ENCODE results near the gene DLX5. TPM values are rescaled to one million over a fixed set of nuclear protein-coding genes. Genes with fewer than 3 reads are reported as not detected.

DLX5 gene
- total RNA-seq, 1 experiment from 2014 or later: not detected

- ChIA-PET POLR2A (no interaction called here), CTCF (no interaction called here)
- H3K36me3 ChIP-seq (ENCODE audit: control insufficient read depth, insufficient read depth, low read length): no peaks in the 10 kb centered on the region
- intact Hi-C loops (cut with micrococcal nuclease; ENCODE audit: unreplicated experiment): no loop called here
- ATAC-seq (no peak), DNase-seq (ENCODE audit: low read depth, low spot score) (no peak)
- H3K4me1 ChIP-seq (ENCODE audit: control insufficient read depth, insufficient read depth, low read length): no peaks in the 10 kb centered on the region
- H3K27ac ChIP-seq (ENCODE audit: low read length): no peak overlapping the region
- H3K27me3 ChIP-seq (ENCODE audit: control insufficient read depth, insufficient read depth, low read length): no peaks in the 10 kb centered on the region; the same call in 1 of the 2 replicates
- in situ Hi-C loops (cut with HindIII; ENCODE audit: low pct_unique_long_range_greater_than_20kb, low sequenced_read_pairs): no loop called here
- TF ChIP-seq CTCF (IDR thresholded peaks at IDR 0.05): no peak
- TF ChIP-seq, protein P1, sequence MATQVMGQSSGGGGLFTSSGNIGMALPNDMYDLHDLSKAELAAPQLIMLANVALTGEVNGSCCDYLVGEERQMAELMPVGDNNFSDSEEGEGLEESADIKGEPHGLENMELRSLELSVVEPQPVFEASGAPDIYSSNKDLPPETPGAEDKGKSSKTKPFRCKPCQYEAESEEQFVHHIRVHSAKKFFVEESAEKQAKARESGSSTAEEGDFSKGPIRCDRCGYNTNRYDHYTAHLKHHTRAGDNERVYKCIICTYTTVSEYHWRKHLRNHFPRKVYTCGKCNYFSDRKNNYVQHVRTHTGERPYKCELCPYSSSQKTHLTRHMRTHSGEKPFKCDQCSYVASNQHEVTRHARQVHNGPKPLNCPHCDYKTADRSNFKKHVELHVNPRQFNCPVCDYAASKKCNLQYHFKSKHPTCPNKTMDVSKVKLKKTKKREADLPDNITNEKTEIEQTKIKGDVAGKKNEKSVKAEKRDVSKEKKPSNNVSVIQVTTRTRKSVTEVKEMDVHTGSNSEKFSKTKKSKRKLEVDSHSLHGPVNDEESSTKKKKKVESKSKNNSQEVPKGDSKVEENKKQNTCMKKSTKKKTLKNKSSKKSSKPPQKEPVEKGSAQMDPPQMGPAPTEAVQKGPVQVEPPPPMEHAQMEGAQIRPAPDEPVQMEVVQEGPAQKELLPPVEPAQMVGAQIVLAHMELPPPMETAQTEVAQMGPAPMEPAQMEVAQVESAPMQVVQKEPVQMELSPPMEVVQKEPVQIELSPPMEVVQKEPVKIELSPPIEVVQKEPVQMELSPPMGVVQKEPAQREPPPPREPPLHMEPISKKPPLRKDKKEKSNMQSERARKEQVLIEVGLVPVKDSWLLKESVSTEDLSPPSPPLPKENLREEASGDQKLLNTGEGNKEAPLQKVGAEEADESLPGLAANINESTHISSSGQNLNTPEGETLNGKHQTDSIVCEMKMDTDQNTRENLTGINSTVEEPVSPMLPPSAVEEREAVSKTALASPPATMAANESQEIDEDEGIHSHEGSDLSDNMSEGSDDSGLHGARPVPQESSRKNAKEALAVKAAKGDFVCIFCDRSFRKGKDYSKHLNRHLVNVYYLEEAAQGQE (IDR thresholded peaks at IDR 0.05; ENCODE audit: insufficient read depth in 1 of 2, low read depth in 2 of 2, low read length in 1 of 2): no peak
- TF ChIP-seq SIN3A (IDR thresholded peaks at IDR 0.05; ENCODE audit: borderline replicate concordance, insufficient read depth, low read depth, low read length): no peak
- TF ChIP-seq TCF7L2 (IDR thresholded peaks at IDR 0.05; ENCODE audit: low read depth, low read length): no peak
- H3K9me3 ChIP-seq (ENCODE audit: control insufficient read depth, insufficient read depth, low read depth, low read length): no peaks in the 10 kb centered on the region
- no peak overlapping the region for H3K4me3 ChIP-seq (ENCODE audit: low read depth in 2 of 2, low read length in 2 of 2)
- BruUV-seq (replicated peaks): no TSS peak
These were observed 25.9 kb downstream of the DLX5 start for GRCh38 chr7:96998744-96999143.

DNA sequence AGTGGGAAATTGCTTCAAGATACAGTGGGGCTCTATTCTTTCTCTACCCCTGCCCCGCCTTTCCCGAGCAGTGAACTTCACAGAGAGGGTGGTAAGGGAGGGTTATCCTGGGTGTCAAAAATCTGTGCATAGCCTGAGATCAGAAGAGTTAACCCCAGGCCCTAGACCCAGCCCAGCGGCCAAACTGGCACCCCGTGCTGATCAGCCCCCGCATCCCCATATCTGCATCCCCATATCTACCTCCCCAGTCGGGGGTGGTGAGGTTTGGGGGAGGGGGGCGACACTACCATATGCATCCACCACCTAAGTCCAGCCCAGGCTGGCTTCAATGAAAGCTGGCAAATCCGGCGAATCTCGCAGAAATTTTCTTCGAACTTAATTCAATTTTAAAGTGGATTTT is 26.3 kb downstream of the DLX5 start:
- no peaks in the 10 kb centered on the region for H3K36me3 ChIP-seq (ENCODE audit: control insufficient read depth, insufficient read depth, low read length)
- POLR2A ChIA-PET: no interaction called here
- ATAC-seq (no peak), DNase-seq (ENCODE audit: low read depth, low spot score) (no peak)
- no peaks in the 10 kb centered on the region for H3K4me1 ChIP-seq (ENCODE audit: control insufficient read depth, insufficient read depth, low read length)
- in situ Hi-C loops (cut with HindIII; ENCODE audit: low pct_unique_long_range_greater_than_20kb, low sequenced_read_pairs): no loop called here
- no TSS peak for BruUV-seq (replicated peaks)
- intact Hi-C loops (cut with micrococcal nuclease; ENCODE audit: unreplicated experiment): no loop called here
- no peaks in the 10 kb centered on the region for H3K9me3 ChIP-seq (ENCODE audit: control insufficient read depth, insufficient read depth, low read depth, low read length)
- CTCF ChIA-PET: no interaction called here
- no peak overlapping the region for H3K4me3 ChIP-seq (ENCODE audit: low read depth in 2 of 2, low read length in 2 of 2)
- no peak overlapping the region for H3K27ac ChIP-seq (ENCODE audit: low read length)
- TF ChIP-seq CTCF (IDR thresholded peaks at IDR 0.05) (no peak), SIN3A (IDR thresholded peaks at IDR 0.05; ENCODE audit: borderline replicate concordance, insufficient read depth, low read depth, low read length) (no peak), TCF7L2 (IDR thresholded peaks at IDR 0.05; ENCODE audit: low read depth, low read length) (no peak), POLR2AphosphoS5 (IDR thresholded peaks at IDR 0.05; ENCODE audit: low read depth, low read length) (no peak)
- TF ChIP-seq, protein P1 (IDR thresholded peaks at IDR 0.05; ENCODE audit: insufficient read depth in 1 of 2, low read depth in 2 of 2, low read length in 1 of 2): no peak
- no peaks in the 10 kb centered on the region; the same call in 1 of the 2 replicates for H3K27me3 ChIP-seq (ENCODE audit: control insufficient read depth, insufficient read depth, low read length)

Data from Panc1 (cell line).